ENCODE data around the gene HBE1.
"Not testable (repeated sequence)": the region's sequence is repeated elsewhere in the genome, so short reads cannot be mapped to it uniquely, and the experiment has no call there.

HBE1 gene

GRCh38 chr11:5252192-5252918 lies 17.4 kb downstream of the HBE1 start:
- no peak for DNase-seq

DNA sequence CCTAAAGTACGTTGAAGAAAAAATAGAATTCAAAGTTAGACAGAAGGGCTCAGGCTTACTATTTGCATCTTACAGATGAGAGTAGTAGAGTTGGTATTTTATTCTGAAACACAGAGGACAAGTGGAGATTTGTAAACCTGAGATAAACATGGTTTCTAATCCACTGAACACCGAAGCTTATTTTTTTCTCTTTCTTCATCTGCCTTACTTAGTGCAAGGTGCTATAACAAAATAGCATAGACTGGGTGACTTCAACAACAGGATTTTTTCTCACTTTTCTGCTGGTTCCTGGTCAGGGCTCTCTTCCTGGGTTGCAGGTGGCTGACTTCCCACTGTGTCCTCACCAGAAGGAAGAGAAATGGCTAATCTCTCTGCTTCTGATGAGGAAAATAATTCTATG lies 18.0 kb downstream of the HBE1 start:
- DNase-seq: no peak

DNA sequence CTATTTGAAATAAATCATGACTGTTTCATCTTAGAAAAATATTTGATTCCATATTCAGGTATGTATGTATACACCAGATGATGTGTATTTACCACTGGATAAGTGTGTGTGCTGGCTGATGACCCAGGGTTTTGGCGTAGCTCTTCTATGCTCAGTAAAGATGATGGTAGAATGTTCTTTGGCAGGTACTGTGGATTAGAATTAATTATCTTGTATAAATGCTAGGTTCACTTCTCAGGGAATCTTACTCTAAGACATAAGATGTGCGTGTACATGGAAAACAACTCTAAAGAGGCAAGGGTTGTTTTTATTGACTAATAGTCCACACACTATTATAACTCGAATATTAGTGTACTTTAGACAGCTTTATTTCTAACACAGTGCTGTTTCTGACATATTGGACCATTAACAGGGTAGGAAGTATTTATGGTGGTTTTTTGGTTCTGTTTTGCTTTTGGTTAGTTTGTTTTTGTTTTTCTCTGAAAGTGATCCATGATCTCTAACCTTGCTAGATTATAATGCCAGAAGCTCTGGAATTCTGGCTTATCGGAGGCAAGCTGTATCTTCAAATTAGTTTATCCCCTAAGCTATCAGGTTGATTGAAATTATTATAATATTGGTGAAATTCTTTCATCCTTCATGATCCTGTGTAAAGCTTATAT lies 19.1 kb downstream of the HBE1 start:
- DNase-seq: no peak

DNA sequence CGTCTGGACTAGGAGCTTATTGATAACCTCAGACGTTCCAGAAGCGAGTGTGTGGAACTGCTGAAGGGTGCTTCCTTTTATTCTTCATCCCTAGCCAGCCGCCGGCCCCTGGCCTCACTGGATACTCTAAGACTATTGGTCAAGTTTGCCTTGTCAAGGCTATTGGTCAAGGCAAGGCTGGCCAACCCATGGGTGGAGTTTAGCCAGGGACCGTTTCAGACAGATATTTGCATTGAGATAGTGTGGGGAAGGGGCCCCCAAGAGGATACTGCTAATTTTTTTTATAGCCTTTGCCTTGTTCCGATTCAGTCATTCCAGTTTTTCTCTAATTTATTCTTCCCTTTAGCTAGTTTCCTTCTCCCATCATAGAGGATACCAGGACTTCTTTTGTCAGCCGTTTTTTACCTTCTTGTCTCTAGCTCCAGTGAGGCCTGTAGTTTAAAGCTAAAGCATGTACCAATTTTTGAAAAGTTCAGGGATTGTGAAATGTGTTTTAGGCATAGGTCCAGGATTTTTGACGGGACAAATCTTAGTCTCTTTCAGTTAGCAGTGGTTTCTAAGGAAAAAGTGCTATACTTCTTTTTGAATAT lies 19.8 kb downstream of the HBE1 start, which contains the start of gene HBG1:
Gene HBG1, minus strand, starts transcription at position 51 of the 590 bp plus-strand sequence. CDS start 53 bp downstream, outside the sequence.
- DNase-seq: not testable (repeated sequence)

GRCh38 chr11:5248498-5248897 lies 21.2 kb downstream of the HBE1 start:
- not testable (repeated sequence) for DNase-seq

- no peak for DNase-seq
These were observed 22.1 kb downstream of the HBE1 start for GRCh38 chr11:5247472-5248192.

DNA sequence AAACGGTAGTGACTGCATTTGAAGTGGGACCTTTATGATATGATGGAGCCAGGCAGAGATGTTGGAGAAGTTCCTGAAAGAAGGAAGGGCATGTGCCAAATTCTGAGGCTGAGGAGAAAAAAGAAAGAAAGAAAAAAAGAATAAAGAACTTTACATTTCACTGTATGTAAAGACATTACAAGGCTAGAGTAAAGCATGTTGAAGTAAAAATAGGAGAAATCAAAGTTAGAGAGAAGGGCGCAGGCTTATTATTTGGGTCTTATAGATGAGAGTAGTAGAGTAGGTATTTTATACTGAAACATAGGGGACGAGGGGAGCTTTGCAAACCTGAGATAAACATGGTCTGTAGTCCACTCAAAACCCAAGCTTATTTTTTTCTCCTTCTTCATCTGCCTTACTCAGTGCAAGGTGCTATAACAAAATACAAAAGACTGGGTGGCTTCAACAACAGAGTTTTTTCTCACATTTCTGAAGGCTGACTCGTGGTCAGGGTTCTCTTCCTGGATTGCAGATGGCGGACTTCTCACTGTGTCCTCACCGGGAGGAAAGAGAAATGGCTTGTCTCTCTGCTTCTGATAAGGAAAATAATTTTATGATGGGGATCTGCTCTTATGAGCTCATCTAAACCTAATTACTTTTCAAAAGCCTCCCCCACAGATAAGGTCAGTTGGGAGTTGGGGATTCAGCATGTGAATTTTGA lies 22.8 kb downstream of the HBE1 start:
- DNase-seq: no peak

DNA sequence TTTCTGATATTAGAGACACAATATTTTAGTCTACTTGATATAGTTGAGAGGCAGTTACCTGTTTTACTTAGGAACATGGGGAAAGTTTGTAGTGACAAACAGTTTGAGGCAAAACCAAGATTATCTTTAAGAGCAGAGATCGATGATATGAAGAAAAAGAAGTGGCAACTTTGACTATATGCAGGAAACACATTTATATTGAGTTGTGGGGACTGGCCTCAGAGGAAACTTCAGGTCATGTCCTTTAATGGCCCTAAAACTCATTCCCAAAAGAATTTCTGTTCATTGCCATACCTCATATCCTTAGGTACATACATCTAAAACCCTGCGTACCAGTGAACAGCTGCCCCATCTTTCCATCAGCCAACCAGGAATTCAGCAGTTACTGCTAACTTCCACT lies 24.6 kb downstream of the HBE1 start:
- DNase-seq: no peak

DNA sequence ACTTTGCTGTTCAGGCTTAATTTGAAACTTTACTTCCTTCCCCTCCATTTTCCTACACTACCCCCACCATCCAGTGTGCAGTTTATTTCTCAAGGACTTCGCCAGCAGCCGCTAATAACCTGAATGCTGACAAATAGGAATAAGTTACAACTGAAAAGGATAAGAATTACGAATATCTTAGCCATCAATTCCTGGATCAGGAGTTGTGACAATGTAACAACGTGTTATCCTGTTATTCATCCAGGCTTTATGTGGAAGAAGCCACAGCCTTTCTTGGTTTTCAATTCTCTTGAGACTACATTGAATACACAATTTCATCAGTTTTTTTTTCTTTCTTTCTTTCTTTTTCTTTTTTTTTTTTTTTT lies 25.9 kb downstream of the HBE1 start:
- DNase-seq: no peak

DNA sequence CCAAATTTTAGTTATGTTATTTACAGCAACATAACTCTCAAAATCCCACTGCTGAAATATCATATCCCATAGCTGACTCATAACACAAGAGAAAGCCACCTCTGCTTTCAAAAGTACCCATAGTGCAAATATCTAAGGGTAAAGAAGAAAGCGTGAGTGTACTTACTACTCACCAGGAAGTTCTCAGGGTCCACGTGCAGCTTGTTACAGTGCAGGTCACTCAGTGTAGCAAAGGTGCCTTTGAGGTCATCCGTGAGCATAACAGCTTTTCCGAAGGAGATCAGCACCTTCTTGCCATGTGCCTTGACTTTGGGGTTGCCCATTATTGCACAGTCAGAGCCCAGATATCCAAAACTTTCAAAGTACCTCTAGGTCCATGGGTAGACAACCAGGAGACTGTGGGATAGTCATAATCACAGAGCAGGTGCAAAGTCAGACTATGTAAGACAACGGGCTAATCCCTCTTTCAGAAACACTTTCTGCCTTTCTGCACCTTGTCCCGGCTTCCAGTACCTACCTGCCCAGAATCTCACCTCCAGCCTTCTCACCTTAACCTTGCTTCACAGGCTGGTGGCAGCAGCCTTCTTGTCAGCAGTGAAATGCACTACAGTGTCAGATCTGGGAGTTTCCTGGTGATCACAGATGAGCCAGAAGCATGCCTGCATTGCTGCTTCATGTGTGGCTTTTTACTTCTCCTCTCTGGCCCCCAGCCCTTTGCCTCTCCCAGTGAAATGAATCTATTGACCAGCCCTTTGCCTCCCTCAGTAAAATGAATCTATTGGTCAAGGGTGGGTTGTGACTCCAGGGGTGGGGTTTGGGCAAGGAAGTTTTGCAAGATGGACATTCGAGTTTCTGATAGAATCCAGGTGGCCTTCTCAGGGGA lies 26.6 kb downstream of the HBE1 start:
- DNase-seq: no peak

DNA sequence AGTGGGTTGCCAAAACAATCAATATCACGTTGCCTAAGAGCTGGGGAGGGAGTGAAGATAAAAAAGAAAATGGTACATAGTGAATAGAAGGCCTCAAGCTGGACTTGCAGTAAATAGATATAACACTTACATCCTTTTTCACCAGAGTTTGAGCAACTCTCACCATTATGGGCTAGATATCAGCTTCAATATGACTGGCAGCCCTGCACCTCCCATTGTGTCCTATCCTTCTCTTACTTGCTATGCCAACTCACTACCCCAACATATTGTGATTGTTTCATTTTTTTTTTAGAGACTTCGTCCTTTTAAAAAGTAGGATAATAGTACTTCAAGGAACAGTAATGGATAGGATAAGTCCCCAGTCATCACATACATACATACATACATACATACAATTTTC lies 27.5 kb downstream of the HBE1 start:
- no peak for DNase-seq

DNA sequence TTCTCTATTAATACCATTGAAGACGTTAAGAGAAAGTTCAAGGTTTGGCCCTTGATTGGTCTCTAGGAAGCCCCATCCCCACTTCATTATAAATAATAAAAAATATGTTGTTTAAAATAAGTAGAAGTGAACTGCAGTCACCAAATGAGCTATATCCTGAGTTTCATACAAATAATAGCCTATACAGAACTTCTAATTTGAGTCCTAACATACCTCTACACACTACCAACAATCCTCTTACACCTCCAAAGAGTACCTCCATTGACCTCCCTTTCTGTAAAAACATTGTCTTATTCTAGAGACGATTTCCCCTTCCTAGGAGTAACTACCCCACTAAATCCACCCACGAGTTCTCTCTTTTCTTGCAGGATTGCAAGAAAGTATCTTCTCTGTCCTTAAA lies 28.3 kb downstream of the HBE1 start:
- no peak for DNase-seq

DNA sequence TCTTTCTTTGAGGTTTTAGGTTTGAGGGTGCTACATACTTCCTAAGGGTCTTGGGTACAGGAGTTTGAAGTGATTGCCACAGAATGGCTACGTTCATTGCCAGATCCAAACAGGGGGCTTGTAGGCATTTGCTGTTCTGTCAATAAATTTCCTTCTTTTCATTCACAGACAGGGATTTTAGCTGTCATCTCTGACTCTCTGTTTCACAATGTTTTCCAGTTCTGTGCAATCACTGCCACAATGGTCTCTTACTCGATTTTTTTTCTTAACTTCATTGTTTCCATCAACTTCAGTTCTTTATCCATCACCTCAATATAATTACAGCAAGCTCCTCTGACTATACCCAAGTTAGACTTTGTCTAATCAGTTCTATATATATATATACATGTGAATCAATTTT lies 29.3 kb downstream of the HBE1 start:
- no peak for DNase-seq

DNA sequence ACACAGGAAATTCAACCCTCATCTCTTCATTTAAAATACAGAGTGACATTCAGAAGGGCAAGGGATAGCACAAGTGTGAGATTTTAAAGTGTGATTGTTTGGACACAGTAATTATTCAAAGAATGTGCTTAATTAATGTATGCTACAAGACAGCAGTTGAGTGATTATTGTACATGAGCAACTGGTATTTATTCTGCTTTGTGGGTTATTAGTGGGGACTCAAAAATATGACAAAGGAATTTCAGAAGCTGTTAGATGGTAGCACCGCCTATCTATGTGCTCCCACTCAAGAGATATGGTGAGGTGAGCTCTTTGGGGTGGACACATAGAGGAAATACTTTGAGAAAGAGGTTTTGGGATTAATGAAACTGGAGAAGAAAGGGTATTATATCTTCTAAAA lies 29.7 kb downstream of the HBE1 start:
- DNase-seq: no peak

DNA sequence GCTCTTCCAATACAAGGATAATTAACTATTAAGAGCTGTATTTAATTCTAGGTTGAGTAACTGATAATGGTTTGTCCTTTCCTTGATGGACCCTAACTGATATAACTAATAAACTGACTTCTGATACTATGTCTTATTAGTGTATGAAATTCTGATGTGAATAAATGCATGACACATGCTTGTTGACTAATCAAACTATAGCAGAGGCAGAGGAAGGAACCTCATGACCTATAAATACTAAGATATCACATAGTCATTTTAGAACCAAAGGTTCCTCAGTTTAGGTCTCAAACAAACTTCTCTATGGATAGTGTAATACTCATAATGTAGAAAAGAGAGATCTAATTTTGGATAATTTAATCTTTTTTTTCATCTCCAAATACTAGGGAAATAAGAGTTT lies 30.7 kb downstream of the HBE1 start:
- no peak for DNase-seq

GRCh38 chr11:5238486-5238885 lies 31.3 kb downstream of the HBE1 start:
- DNase-seq: no peak

- DNase-seq: no peak
These were observed 32.3 kb downstream of the HBE1 start for GRCh38 chr11:5237420-5237819.

GRCh38 chr11:5235364-5236095 lies 34.2 kb downstream of the HBE1 start:
- no peak for DNase-seq

- no peak for DNase-seq
These were observed 35.3 kb downstream of the HBE1 start, which contains the start of gene HBD for GRCh38 chr11:5234381-5234834. HBD (minus strand) TSS chr11:5234483; CDS start chr11:5234433, 50 bp downstream.

GRCh38 chr11:5233307-5233706 lies 36.4 kb downstream of the HBE1 start:
- DNase-seq: no peak

- DNase-seq: no peak
These were observed 36.9 kb downstream of the HBE1 start for GRCh38 chr11:5232821-5233220.

Data from CD4-positive, alpha-beta T cell treated with Interleukin-6 for 4 hours (primary cell).